SK-N-SH treated with all-trans-retinoic acid at 6 μM for 48 hours (cell line): Measurements from ENCODE around the gene SPNS3.

Source experiments
- BACH2 ChIP-seq: fragments of 250-450 bp; sonication (Bioruptor Pico); IDR thresholded peaks from 2 replicates; pipeline ENCODE4 v1.9.0; 2021; ENCODE audit warnings: mild to moderate bottlenecking, borderline replicate concordance
- ESRRG ChIP-seq: fragments of 250-450 bp; sonication (Bioruptor Pico); IDR thresholded peaks from 2 replicates; pipeline ENCODE4 v1.6.1; 2021; ENCODE audit warnings: mild to moderate bottlenecking
- GLIS3 ChIP-seq: fragments of 250-450 bp; sonication (Bioruptor Pico); IDR thresholded peaks from 2 replicates; pipeline ENCODE4 v1.5.0; 2020; ENCODE audit warnings: mild to moderate bottlenecking, moderate library complexity
- ISL1 ChIP-seq: fragments of 250-450 bp; sonication (Bioruptor Pico); IDR thresholded peaks from 2 replicates; pipeline ENCODE4 v2.1.2; 2022; ENCODE audit warnings: mild to moderate bottlenecking, moderate library complexity
- PPARA ChIP-seq: fragments of 250-450 bp; sonication (Bioruptor Pico); IDR thresholded peaks from 2 replicates; pipeline ENCODE4 v1.5.0; 2020; ENCODE audit warnings: mild to moderate bottlenecking, borderline replicate concordance
- RARB ChIP-seq: fragments of 250-450 bp; sonication (Bioruptor Pico); IDR thresholded peaks from 2 replicates; pipeline ENCODE4 v1.8.0; 2021; ENCODE audit warnings: mild to moderate bottlenecking, moderate library complexity
- TCF4 ChIP-seq: fragments of 250-450 bp; sonication (Bioruptor Pico); IDR thresholded peaks from 2 replicates; pipeline ENCODE4 v1.8.0; 2021; ENCODE audit warnings: mild to moderate bottlenecking, moderate library complexity, borderline replicate concordance
- ZFP30 ChIP-seq: fragments of 450-650 bp; formaldehyde crosslinking; IDR thresholded peaks from 2 replicates; pipeline ENCODE4 v1.5.0; 2022; ENCODE audit warnings: mild to moderate bottlenecking, moderate library complexity
- ZNF8 ChIP-seq: fragments of 450-650 bp; formaldehyde crosslinking; IDR thresholded peaks from 2 replicates; pipeline ENCODE4 v1.5.0; 2020; ENCODE audit warnings: mild to moderate bottlenecking, moderate library complexity
- TF ChIP-seq, protein P1 (sequence below): fragments of 250-450 bp; sonication (Bioruptor Pico); IDR thresholded peaks from 2 replicates; pipeline ENCODE4 v1.5.1; 2021; ENCODE audit warnings: mild to moderate bottlenecking, moderate library complexity
- TF ChIP-seq, protein P2 (sequence below): fragments of 250-450 bp; sonication (Bioruptor Pico); IDR thresholded peaks from 2 replicates; pipeline ENCODE4 v1.8.0; 2020; ENCODE audit warnings: mild to moderate bottlenecking, moderate library complexity, borderline replicate concordance
- TF ChIP-seq, protein P3 (sequence below): fragments of 250-450 bp; sonication (Bioruptor Pico); IDR thresholded peaks from 2 replicates; pipeline ENCODE4 v1.5.1; 2020; ENCODE audit warnings: low read depth, mild to moderate bottlenecking, moderate library complexity

DNA sequence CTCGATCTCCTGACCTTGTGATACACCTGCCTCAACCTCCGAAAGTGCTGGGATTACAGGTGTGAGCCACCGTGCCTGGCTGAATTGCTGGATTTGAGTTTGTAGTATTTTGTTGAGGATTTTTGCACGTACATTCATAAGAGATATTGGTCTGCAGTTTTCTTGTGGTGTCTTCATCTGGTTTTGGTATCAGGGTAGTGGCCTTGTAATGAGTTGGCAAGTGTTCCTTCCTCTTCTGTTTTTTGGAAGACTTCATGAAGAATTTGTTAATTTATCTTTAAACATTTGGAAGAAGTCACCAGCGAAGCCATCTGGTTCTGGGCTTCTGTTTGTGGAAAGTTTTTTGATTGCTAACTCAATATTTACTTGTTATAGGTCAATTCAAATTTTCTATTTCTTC, 26.9 kb downstream of the SPNS3 start:
- no peak for TF ChIP-seq PPARA (CRISPR knock-in tag)
- no peak for TF ChIP-seq ZNF8 (CRISPR knock-in tag)
- TF ChIP-seq, protein P1, sequence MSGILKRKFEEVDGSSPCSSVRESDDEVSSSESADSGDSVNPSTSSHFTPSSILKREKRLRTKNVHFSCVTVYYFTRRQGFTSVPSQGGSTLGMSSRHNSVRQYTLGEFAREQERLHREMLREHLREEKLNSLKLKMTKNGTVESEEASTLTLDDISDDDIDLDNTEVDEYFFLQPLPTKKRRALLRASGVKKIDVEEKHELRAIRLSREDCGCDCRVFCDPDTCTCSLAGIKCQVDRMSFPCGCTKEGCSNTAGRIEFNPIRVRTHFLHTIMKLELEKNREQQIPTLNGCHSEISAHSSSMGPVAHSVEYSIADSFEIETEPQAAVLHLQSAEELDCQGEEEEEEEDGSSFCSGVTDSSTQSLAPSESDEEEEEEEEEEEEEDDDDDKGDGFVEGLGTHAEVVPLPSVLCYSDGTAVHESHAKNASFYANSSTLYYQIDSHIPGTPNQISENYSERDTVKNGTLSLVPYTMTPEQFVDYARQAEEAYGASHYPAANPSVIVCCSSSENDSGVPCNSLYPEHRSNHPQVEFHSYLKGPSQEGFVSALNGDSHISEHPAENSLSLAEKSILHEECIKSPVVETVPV (CRISPR knock-in tag), result no peak
- no peak for TF ChIP-seq GLIS3 (CRISPR knock-in tag)
- TF ChIP-seq, protein P2, sequence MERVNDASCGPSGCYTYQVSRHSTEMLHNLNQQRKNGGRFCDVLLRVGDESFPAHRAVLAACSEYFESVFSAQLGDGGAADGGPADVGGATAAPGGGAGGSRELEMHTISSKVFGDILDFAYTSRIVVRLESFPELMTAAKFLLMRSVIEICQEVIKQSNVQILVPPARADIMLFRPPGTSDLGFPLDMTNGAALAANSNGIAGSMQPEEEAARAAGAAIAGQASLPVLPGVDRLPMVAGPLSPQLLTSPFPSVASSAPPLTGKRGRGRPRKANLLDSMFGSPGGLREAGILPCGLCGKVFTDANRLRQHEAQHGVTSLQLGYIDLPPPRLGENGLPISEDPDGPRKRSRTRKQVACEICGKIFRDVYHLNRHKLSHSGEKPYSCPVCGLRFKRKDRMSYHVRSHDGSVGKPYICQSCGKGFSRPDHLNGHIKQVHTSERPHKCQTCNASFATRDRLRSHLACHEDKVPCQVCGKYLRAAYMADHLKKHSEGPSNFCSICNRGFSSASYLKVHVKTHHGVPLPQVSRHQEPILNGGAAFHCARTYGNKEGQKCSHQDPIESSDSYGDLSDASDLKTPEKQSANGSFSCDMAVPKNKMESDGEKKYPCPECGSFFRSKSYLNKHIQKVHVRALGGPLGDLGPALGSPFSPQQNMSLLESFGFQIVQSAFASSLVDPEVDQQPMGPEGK, result no peak
- TF ChIP-seq ESRRG (CRISPR knock-in tag), result no peak
- no peak for TF ChIP-seq ZFP30
- TF ChIP-seq BACH2 (CRISPR knock-in tag), result no peak
- TF ChIP-seq, protein P3, sequence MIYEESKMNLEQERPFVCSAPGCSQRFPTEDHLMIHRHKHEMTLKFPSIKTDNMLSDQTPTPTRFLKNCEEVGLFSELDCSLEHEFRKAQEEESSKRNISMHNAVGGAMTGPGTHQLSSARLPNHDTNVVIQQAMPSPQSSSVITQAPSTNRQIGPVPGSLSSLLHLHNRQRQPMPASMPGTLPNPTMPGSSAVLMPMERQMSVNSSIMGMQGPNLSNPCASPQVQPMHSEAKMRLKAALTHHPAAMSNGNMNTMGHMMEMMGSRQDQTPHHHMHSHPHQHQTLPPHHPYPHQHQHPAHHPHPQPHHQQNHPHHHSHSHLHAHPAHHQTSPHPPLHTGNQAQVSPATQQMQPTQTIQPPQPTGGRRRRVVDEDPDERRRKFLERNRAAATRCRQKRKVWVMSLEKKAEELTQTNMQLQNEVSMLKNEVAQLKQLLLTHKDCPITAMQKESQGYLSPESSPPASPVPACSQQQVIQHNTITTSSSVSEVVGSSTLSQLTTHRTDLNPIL (CRISPR knock-in tag), result no peak
- TF ChIP-seq RARB (CRISPR knock-in tag), result no peak
- no peak for TF ChIP-seq ISL1 (CRISPR knock-in tag)
- TF ChIP-seq TCF4 (CRISPR knock-in tag), result no peak
